GM21619 (cell line): ENCODE results near the gene HNRNPM.
"Not testable (repeated sequence)": the region's sequence is repeated elsewhere in the genome, so short reads cannot be mapped to it uniquely, and the experiment has no call there.

Experiments
- ATAC-seq: cut with Tn5 transposase; IDR thresholded peaks from one replicate; pipeline ENCODE4 v1.9.1; 2021; ENCODE audit not compliant: unreplicated experiment

The HNRNPM gene

DNA sequence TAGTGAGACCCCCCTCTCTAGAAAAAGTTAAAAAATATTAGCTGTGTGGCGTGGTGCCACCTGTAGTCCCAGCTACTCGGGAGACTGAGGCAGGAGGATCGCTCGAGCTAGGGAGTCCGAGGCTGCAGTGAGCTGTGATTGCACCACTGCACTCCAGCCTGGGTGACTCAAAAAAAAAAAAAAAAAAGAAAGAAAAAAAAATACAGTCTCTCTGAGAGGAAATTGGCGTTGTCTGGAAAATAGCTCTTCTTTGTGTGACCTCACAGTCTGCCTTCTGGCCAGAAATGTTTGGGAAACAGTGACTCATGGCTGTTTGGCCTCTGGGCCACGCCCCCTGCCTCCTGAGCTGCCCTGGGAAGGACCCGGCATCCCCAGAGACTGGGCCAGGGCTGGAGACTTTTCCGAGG is 21.0 kb upstream of the HNRNPM start:
- no peak for ATAC-seq

DNA sequence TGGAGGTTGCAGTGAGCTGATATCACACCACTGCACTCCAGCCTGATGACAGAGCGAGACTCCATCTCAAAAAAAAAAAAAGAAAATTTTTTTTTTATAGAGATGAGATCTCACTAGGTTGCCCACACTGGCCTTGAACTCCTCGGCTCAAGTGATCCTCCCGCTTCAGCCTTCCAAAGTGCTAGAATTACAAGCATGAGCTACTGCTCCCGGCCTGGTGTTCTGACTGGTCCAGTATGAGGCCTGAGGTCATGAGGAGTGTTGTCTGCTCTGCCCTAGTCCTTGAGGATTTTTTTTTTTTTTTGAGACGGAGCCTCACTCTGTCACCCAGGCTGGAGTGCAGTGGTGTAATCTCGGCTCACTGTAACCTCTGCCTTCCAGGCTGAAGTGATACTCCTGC is 19.4 kb upstream of the HNRNPM start:
- ATAC-seq: not testable (repeated sequence)

DNA sequence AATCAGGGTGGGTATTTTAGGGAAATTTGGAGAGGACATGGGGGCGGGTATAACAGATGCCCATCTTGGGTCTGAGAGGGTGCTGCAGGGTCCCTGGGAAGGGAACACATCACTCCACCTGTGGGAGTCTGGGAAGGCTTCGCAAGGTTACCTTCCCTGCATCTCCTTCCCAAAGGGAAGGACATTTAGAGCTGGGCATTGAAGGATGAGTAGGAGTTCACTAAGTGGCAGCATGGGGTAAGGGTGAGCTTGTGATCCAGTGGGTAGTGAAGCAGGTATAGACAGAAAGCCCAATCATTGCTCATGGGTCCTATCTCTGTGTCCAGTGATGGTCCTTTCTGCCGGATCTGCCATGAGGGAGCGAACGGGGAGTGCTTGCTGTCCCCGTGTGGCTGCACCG is 18.5 kb upstream of the HNRNPM start:
- no peak for ATAC-seq

DNA sequence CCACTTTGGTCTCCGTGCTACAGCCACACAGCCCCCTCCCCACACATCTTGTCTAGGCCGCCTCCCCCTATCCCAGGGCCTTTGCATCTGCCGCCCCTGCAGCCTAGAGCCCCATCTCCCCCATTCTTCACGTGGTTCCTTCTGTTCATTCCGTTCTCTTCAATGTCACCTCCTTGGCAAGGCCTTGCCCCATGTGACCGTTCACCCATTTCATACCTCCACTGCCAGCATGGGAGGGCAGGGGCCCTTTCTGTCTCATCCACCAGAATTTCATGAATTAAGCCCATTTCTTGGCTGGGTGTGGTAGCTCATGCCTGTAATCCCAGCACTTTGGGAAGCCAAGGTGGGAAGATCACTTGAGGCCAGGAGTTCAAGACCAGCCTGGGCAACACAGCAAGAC is 15.7 kb upstream of the HNRNPM start:
- ATAC-seq: no peak

DNA sequence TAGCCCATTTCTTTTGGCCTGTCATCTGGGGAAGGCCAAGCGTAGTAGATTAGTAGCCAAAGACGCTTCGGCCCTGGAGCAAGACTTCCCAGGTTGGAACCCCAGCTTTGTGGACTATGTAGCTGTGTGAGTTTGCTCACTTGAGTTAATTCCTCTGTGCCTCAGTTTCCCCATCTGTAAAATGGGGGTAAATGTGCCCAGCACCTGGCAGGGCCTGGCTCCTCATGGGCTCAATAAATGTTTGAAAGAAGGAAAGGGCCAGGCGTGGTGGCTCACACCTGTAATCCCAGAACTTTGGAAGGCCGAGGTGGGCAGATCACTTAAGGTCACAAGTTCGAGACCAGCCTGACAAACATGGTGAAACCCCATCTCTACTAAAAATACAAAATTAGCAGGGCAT is 14.9 kb upstream of the HNRNPM start:
- no peak for ATAC-seq

DNA sequence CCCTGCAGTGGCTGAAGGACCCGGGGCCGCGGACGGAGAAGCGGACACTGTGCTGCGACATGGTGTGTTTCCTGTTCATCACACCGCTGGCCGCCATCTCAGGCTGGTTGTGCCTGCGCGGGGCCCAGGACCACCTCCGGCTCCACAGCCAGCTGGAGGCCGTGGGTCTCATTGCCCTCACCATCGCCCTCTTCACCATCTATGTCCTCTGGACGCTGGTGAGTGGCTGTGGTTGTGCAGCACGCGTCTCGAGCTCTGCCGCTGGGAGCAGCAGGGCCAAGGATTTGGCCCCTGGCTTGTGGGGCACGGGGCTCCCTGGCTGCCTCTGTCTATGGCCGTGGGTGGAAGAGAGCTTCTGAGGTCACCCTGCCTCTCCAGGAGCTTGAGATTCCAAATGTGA is 14.1 kb upstream of the HNRNPM start:
- no peak for ATAC-seq

DNA sequence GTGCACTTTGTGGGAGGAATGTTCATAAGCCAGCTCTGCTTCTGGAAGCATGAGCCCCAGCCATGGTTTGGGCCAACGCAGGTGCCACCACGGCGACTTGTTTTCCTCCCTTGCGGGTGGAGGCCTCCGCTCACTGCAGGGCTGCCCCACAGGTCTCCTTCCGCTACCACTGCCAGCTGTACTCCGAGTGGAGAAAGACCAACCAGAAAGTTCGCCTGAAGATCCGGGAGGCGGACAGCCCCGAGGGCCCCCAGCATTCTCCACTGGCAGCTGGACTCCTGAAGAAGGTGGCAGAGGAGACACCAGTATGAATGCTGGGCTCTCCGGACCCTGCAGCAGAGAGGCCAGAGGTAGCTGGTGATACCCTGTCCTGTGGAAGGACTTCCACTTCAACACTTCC is 6.5 kb upstream of the HNRNPM start:
- no peak for ATAC-seq

DNA sequence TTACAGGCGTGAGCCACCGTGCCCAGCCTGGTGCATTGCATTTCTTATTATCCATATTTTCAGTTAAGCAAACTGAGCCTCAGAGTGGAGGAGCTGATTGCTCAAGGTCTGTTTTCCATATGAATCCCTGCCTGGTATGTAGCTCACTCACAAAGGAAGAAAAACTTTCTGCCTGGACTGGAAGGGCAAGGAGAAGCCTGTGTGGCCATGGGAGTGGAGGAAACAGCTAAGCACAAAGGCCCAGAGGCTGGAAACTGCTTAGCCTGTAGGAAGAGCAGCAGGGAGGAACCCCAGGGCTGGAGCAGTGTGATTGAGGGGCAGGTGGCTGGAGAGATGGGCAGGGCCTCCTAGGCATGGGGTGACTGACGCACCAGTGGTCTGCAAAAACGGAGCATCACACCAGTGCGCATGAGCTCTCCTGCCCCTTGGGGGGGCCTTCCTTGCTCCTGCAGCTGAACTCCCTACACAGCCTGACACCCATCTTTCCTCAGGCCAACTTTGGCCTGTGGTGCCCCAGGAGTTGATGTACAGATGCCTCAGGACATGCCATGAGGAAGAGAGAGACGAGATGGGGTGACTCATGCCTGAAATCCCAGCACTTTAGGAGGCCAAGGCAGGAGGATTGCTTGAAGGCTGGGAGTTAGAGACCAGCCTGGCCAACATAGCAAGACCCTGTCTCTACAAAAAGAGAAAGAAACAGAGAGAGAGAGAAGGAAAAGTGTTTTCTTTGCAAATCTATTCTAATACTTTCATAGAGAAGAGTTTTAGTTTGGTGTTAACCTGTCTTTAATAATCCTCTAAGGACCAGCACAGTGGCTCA is 2.8 kb upstream of the HNRNPM start:
- ATAC-seq: no peak

DNA sequence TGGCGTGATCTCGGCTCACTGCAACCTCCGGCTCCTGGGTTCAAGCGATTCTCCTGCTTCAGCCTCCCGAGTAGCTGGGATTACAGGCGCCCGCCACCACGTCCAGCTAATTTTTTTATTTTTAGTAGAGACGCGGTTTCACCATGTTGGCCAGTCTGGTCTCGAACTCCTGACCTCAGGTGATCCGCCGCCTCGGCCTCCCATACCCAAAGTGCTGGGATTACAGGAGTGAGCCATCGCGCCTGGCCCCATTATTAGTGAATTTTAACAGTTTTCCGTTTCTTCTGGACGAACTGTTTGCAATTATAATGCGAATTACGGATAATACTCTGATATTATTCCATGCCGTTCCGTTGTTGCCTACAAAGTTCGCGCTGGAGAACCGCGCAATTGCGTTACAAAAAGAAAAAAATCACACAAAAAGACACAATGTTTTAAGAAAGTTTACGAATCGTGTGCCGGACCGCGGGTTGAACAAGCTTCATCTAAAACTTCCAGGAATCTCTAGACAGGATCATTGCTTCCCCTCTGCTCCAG is 567 bp upstream of the HNRNPM start:
- not testable (repeated sequence) for ATAC-seq

DNA sequence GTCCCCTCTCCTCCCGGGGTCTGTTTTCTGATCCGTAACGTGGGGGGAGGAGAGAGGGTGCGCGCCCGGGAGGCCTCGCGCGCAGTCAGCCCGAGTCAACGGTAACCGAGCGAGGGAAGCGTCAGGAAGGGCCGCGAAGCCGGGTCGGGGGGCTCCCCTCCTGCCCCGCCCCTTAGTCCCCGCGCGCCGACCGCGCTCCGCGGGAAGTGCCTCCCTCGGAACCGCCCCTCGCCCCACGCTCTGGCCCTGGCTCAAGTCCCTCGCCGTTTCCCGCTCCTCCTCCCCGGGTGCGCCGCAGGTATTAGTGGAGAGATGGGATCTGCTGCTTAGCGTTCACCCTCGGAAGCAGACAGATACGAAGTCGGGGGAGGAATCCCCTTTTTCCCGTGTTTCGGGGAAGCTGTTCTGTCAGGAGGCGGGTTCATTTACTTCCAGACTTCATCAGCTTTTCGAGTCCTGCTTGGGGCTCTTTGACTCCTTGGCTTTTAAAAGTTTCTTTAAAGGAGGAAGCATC is 770 bp downstream of the HNRNPM start:
- peak; percentile 21 for ATAC-seq

DNA sequence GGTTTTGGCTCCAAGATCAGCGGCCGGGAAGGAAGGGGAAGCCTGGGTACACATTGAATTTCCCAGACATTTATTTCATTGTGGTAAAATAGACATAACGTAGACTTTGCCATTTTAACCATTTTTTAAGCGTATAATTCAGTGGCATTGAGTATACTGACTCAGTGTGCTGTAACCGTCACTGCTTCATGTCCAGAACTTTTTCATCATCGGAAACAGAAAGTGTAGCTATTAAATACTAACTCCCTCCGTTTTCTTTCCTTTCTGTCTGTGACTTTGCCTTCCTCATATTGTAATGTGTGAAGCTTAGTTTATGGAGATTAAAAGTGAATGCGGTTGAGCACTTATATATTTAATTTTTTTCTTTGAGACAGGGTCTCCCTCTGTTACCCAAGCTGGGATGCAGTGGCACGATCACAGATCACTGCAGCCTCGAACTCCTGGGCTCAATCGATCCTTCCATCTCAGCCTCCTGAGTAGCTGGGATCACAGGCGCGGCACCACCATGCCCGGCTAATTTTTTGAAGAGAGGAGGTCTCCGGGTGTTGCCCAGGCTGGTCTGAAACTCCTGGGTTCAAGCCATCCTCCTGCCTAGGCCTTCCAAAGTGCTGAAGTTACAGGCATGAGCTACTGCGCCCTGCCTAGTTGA is 1.4 kb downstream of the HNRNPM start:
- no peak for ATAC-seq

DNA sequence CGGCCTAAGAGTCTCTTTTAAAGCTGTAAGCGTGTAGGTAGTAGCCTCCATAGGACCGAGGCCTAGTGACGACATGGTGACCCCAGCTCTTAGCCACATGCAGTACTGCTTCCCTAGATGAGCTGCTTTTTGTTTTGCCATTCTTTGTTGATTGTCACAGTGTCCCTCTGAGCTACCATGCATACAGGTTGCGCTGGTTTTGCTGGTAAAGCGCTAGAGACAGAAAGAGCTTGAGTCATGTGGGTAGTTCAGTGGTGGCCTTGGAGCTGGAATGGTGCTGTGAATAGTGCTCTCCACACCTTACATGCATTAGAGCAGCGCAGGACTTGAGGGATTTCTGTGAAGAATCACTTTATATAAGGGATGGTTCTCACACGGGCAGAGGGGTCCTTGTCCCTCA is 5.1 kb downstream of the HNRNPM start:
- no peak for ATAC-seq

DNA sequence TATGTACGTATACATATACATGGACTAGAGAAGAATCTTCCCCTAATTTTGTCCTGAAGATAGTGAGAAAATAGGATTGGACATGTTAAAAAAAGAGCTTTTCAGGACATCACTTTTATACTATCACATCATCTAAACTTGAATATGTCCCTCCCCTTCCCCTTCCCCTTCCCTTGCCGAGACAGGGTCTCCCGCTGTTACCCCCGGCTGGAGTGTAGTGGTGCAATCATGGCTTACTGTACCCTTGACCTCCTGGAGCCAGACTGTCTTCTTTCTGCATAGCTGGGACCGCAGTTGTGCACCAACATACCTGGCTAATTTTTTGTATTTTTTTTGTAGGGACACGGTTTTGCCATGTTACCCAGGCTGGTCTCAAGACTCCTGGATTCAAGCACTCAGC is 6.6 kb downstream of the HNRNPM start:
- ATAC-seq: no peak

DNA sequence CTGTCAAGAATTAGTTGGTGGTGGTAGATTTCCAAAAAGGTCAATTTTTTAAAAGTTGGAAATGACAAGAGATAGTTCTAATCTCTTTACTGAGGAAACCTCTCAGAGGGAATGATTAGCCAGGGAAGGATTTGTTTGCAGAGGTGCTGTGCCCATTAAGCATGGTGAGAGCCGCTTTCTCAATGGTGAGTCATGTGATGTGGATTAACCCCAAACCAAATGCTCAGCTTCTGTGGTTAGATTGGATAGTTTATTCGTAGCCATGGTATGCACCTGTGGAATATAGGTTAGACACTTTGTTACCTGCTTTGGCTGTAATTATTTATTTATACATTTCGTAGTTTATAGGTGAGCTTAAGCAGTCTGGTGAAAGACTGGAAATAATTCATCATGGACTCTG is 7.1 kb downstream of the HNRNPM start:
- no peak for ATAC-seq

DNA sequence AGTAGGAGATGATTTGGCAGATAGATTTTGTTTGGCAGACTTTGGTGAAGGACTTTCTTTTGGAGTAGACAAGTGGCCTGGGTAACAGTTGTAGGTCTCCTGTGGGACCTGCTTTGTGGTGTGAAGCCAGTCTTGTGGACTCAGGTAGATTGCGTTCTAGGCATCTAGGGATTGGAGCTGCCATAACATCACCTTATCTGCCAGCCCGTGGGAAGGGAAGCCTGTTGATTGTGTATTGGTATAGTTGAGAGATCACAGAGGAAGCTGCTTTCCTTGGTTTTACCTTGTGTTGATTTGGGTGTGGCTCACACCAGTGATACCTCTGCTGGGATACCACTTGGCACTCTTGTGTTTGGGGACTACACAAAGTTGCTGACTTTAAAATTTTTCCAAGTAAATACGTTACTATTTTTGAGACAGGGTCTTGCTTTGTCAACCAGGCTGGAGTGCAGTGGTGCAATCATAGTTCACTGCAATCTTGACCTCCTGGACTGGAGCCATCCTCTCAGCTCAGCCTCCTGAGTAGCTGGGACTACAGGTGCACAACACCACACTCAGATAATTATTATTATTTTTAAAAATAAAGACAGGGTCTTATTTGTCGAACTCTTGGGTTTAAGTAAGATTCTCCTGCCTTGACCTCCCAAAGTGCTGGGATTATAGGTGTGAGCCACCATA is 7.8 kb downstream of the HNRNPM start:
- ATAC-seq: no peak

DNA sequence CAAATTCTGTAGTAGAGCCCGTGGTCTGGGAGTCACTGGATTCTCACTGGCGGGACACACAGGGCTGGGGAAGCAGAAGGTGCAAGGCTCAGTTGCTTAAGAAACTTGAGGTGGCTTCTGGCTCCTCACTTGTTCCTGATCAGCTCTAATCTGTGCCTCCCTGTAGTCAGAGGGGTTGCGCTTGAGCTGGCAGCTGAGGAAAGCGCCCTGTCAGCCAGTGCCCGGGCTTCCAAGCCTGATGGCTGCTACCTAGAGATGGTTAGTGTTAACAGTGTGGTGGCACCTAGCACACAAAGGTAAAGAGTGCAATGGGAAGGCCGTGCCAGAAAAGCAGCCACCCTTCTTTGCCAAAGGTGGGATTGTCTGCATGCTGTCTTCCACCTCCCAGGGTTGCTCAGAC is 8.8 kb downstream of the HNRNPM start:
- no peak for ATAC-seq

DNA sequence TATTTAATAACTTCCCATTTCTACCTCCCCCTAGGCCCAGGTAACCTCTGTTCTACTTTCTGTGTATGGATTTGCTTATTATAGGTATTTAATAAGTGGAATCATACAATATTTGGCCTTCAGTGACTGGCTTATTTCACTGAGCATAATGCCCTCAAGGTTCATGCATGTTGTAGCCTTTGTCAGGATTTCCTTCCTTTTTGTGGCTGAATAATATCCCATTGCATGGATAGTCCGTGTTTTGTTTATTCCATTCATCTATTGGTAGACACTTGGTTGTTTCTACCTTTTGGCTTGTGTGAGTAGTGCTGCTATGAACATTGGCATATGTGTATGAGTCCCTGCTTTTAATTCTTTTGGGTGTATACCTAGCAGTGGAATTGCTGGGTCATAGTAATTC is 9.4 kb downstream of the HNRNPM start:
- ATAC-seq: no peak

DNA sequence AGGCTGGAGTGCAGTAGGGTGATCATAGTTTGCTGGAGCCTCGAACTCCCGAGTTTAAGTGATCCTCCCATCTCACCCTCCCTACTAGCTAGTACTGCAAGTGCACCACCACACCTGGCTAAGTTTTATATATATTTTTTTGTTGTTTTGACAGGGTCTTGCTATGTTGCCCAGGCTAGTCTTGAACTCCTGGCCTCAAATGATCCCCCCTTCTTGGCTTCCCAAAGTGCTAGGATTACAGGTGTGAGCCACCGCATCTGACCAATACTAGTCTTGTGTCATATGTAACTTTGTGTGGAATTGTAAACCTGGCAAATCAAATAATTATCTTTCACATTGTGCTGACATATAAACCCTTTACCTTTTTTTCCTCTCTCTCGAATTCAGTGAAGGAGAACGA is 10.2 kb downstream of the HNRNPM start:
- ATAC-seq: no peak

DNA sequence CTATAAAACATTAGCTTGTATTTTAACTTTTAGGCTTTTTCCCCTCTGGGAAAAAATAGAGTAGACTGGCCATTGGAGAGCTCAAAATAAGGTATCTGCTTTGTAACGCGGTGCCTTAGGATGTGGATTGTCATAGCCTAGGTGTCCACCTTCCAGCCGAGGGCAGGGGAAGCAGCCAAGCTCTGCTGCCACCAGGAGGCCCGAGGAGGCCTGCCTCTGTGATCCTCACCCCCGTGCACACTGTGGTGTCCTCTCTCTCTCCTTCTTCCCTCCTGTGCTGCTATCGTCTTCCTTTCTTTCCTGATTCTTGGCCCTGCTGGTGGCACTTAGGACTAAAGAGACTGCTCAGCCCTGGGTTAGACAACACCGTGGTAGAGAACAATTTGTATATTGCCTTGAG is 11.3 kb downstream of the HNRNPM start:
- no peak for ATAC-seq

DNA sequence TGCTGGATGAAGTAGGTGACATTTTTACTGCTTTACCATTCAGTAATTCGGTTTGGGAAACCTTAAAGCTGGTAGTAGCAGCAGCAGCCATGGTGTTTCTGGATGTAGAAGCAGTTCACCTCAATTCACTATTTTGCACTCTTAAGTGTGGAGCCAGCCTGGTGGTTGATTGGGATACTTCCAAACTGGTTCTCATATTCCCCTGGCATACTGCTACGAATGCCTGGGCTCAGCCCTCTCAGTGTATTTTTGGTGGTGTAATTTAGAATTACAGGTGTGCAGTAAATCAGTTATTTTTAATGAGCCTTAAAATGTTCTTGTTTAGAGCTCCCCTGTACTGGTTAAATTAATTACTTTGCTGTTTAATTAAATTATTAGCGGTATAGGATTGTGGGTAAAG is 12.4 kb downstream of the HNRNPM start:
- no peak for ATAC-seq

DNA sequence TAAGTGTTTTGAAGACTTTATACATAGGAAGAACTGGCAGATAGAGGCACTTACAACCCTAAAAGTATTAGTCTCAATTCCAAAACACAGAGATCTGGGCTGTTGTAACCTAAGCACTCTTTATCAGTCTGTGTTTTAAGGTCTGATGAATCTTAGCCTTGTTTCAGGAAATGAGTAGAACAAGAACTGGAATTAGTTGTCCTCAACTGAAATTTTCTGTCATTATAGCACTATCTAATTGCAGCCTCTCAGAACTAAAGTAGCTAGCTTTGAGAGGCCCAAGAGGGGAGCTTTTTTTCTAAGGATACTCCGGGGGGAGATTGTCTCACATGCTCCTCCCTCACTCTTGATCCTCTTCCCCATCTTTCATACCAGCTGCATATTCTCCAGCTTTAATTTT is 13.1 kb downstream of the HNRNPM start:
- ATAC-seq: no peak

DNA sequence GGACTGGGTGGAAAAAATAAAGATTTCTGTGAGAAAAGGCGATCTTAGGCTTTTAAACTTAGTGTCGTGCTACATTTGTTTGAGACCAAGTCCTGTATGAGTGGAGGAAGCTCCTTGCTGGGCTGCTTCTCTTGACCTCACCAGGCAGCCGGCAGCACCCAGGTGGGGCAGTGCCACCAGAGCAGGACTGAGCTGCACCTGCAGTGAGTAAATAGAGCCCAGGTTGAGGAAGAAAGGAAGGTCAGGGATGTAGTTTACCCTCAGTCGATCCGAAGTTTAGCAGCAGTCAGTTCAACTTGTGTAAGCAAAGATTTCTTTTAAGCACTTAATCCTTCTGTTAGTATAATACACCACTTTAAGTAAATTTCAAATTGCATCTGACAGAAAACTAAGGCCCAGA is 13.6 kb downstream of the HNRNPM start:
- no peak for ATAC-seq
